GM10266 (cell line): Measurements from ENCODE around the gene RPS6KA2.

Experiments used
- DNase-seq: peaks from one replicate; pipeline ENCODE4 v3.0.0; 2012; ENCODE audit errors: extremely low spot score
- CTCF ChIP-seq: IDR thresholded peaks from 2 replicates; pipeline ENCODE4 v1.5.1; 2012; ENCODE audit warnings: mild to moderate bottlenecking, low read depth; ENCODE audit not compliant: control insufficient read depth, insufficient read depth; ENCODE audit errors: missing control alignments

The RPS6KA2 gene

DNA sequence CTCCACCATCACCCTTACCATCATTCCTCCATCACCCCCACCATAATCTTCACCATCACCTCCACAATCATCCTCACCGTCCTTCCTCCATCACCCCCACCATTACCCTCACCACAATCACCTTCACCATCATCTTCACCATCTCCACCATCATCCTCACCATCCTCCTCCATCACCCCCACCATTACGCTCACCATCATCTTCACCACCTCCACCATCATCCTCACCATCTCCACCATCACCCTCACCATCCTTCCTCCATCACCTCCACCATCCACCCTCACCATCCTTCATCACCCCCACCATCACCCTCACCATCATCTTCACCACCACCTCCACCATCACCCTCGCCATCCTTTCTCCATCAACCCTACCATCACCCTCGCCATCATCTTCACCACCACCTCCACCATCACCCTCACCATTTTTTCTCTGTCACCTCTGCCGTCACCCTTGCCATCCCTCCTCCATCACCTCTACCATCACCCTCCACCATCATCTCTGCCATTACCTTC, 211.2 kb downstream of the RPS6KA2 start:
- no peak for DNase-seq
- no peak for TF ChIP-seq CTCF

DNA sequence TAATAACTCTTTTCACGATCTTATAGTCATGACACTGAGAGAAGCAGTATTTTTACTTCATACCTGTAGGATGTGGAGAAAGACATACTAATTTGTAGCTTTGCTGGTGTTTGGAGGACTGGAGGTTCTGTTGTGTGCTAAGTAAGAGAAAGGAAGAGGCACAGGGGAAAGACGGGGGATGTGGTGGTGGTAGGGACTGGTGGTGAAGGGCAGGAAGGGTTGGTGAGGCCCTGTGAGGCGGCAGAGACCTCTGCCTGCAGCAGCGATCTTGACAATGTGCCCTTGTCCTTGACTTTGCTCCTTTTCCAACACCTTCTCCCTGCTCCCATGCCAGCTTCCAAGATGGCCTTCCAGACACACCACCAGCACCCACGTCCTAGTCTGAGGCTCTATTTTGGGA, 211.7 kb downstream of the RPS6KA2 start:
- TF ChIP-seq CTCF, result no peak
- DNase-seq, result no peak

- no peak for TF ChIP-seq CTCF
- DNase-seq, result no peak
These were observed 213.5 kb downstream of the RPS6KA2 start for GRCh38 chr6:166413491-166413951.

- no peak for TF ChIP-seq CTCF
- DNase-seq, result no peak
These were observed 214.1 kb downstream of the RPS6KA2 start for GRCh38 chr6:166412911-166413384.

GRCh38 chr6:166412156-166412910, 214.7 kb downstream of the RPS6KA2 start:
- DNase-seq, result no peak

DNA sequence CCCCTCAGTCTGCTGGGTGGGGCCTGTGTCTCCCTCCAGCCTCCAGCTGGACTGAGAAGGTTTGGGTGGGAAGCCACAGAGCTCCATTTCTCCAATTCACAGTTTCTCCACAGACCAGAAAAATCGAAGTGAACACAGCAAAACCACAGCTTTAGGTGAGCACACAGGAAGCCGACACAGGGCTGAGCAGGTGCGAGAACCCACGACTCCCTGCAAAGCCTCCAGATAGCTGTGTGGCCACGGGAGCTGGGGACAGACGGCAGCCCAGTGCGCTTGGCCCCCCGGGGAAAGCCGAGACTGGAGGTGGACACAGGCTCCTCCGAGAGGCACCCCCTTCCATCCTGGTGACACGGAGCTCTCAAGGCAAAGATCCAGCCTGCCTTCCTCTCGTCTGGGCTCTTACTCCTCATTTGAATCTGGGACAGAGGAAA, 215.3 kb downstream of the RPS6KA2 start:
- DNase-seq, result no peak
- TF ChIP-seq CTCF, result no peak

More at GRCh38 chr6:166412156-166412910, 214.7 kb downstream of the RPS6KA2 start:
- no peak for TF ChIP-seq CTCF

GRCh38 chr6:166411271-166411670, 215.8 kb downstream of the RPS6KA2 start:
- DNase-seq, result no peak
- TF ChIP-seq CTCF, result no peak
